T-helper 1 cell (primary cell): ENCODE measurements around the gene PRKAB2.
A peak's percentile ranks its signal among the peaks of the same experiment; 100 is the strongest.
"Not testable (repeated sequence)": the region's sequence is repeated elsewhere in the genome, so short reads cannot be mapped to it uniquely, and the experiment has no call there.

ENCODE experiments used
- DNase-seq, 5 donors: peaks; one replicate each; pipeline ENCODE4 v3.0.0-alpha.2; 2012 to 2020

PRKAB2 gene

DNA sequence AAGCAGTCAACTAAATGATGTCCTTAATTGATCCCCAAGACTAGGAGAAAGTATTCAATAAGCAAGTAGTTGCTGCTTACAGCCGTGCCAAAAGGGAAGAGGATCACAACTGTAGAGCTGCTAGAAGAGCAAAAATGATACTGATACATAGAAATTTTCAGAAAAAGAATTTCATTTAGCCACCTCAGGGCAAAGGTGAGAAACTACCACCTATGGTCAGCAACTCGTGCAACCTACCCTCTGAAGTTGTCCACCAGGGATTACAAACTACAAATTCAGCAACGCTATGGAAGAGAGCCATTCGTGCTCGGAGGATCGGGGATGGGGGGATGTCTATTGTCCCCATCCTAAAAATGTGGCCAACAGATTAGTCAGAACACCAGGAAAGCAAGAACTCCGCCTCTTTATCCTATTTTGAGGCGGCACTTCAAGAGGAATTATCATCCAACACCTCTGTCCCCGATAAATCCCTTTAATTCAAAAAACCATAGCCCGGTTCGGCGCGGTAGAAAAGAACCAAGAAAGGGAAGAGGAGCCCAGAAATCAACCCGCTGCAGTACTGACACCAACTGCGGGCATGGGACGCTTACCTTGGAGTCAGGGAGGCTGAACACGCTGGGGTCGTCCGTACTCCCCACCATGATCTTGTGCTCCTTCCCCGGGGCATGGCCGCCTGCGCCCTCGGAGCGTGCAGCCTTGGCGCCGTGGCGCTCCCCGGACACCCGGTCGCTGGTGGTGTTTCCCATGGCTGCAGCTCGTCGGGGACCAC is 687 bp downstream of the PRKAB2 start:
- peak in 1 of 5 donors; percentile 2 for DNase-seq

DNA sequence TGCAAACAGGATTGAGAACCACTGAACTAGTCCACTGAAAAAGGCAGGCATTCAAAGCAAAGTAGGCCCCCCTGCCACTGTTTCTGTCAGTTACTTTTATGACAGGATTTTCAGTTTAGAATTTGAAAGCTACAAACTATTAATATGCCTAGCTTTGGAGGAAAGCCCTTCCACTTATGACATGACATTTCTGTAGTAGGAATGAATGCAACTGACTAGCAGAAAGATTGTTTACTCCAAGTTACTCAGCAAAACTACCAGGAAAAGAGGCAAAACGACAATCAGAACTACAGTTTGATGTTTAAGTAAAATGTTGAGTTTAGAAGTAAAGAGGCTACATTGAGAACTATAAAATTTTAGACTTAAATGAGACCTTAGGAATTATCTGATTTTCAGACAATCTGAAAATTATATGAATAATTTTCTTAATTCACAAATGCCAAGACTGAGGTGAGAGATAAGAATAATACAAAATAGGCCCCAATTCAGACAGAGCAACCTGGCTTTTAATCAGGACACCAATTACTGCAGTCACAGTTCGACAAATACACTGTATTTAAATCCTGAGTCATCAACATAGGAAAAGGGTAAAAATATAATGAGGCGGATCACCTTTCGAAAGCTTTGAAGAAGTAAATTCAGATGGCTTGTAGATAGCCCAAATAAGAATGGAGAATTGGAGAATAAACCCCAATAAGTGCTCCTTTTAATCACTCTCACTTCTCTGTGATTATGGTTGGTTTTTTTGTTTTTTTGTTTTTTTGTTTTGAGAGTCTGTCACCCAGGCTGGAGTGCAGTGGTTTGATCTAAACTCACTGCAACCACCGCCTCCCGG is 2.2 kb downstream of the PRKAB2 start:
- DNase-seq, result no peak

DNA sequence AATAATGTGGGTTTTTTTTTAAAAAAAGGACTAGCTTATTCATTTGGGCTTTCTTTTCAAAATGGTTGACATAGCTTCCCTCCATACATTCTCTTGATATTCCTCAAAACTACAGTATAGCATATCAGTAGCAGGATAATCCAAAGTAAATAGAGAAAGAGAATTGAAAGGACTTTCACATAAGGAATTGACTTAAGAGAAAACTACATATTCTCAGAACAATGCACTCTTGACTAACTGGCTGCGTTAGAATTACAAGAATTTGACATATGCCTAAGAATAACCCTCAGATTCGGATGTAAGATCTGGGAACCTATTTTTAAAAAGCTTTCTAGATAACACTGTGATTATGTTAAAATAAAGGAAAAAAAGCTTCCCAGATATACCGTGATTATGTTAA is 3.1 kb downstream of the PRKAB2 start:
- DNase-seq, result no peak

- DNase-seq, result no peak
These were observed 3.6 kb downstream of the PRKAB2 start for GRCh38 chr1:147168626-147169058.

GRCh38 chr1:147167365-147167764 is 4.9 kb downstream of the PRKAB2 start:
- no peak for DNase-seq

DNA sequence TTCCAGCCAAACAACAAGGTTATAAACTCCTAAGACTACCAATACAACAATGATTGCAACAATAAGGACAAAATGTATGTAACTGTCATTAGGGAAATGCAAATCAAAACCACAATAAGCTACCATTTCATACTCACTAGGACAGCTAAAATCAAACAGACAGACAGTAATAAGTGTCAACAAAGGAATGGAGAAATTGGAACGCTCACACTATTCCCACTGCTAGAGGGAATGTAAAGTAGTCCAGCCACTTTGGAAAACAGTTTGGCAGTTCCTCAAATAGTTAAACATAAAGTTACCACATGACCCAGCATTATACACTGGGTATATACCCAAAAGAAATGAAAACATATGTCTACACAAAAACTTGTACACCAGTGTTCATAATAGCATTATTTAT is 9.3 kb downstream of the PRKAB2 start:
- no peak for DNase-seq

DNA sequence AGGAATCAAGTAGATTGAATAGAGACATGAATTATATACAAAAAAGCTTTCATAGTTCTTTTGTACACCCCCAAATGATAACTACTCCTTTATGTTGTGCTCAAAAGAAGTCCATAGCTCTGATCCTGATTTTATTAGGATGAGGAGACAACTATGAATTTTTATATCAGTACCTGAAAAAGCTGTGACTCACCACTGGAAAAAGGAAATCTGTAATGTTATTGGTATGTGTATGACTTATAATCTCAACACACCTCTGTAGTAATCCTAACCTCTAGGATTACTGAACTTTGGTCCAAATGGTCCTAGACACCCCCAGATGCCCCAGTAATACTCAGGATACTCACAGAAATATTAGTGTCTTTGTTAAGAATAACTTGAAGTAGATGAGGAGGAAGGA is 10.2 kb downstream of the PRKAB2 start:
- no peak for DNase-seq

DNA sequence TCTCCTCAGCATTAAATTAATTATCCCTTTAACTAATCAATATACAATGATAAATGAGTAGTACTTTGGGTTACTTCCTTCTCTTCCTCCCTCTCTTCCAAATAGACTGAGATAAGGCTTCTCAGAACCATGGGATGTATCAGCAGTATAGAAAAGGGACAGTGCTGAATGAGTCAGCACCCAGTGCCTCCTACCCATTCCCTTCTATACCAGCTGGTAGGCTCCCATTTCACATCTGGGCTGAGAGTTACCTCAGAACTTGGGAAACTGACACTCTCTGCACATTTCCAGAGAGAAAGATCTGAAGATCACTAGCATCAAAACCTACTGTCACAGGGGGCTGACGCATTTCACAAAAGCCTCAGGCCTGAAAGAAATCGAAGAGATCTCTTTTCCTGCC is 15.2 kb downstream of the PRKAB2 start:
- DNase-seq, result not testable (repeated sequence)

GRCh38 chr1:147156642-147157041 is 15.6 kb downstream of the PRKAB2 start:
- DNase-seq, result no peak

GRCh38 chr1:147152772-147153171 is 19.5 kb downstream of the PRKAB2 start:
- DNase-seq, result no peak

DNA sequence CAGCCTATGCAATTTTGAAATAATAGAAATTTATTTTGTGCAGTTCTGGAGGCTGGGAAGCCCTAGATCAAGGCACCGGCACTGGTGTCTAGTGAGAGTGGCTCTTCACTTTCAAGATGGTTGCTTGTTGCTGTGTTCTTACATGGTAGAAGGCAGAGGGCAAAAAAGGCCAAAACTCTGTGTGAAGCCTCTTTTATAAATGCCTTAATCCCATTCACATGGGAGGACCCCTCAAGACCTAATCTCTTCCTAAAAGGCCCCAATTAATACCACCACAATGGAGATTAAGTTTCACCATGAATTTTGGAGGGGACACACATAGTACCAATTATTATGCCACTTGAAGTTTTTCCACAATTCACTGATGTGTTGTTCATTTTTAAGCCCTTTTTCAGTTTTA is 21.0 kb downstream of the PRKAB2 start:
- no peak for DNase-seq

DNA sequence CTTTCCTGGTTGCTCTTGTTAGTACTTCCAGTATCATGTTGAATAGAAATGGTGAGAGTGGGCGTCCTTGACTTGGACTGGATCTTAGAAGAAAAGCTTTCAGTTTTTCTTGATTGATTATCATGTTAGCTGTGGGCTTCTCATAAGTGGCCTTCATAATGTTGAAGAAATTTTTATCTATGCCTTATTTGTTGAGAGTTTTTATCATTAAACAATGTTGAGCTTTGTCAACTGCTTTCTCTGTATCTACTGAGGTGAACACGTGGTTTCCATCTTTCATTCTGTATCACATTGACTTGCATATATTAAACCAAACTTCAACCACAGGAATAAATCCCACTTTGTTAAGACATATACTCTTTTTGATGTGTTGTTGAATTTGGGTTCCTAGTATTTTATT is 29.4 kb downstream of the PRKAB2 start:
- DNase-seq, result no peak

- not testable (repeated sequence) for DNase-seq
These were observed 41.5 kb downstream of the PRKAB2 start for GRCh38 chr1:147130721-147131120.

- DNase-seq, result no peak
These were observed 43.0 kb downstream of the PRKAB2 start for GRCh38 chr1:147129116-147129873.

- DNase-seq, result no peak
These were observed 48.0 kb downstream of the PRKAB2 start for GRCh38 chr1:147124266-147124665.

DNA sequence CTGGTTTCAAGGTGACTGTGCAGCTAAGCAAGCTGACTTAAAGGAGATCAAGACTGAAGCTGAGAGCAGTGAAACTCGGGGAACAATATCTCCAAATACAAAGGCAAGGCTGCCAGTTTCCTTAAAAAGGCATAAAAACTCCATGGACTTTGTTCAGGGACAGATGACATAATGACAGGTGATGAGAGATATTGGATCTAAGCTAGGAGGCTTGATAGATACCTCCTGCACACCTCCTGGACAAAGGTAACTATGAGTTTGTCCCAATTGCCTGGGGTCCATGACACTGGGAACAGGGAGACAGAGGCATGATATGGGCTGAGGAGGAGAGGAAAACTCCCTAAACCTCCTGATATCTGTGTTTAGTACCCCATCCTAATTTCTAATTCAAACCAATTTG is 55.2 kb downstream of the PRKAB2 start:
- no peak for DNase-seq

DNA sequence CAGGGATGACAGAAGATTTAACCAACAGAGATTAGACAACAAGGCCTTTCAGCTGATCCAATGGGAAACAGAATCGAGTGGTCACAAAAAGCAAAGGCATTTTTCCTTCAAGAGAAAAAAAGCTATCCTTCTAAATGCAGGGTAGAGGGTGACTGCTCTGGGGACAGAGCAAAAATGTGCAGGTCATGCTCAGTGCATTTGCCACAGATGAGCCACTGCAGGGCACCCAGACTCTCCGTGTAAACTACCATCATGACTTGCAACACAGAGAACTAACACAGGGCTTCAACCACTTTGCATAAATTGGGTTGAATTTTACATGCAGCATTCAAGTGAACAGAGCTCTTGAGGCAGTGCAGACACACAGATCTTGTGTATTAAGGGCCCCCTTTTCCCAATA is 56.8 kb downstream of the PRKAB2 start:
- no peak for DNase-seq

DNA sequence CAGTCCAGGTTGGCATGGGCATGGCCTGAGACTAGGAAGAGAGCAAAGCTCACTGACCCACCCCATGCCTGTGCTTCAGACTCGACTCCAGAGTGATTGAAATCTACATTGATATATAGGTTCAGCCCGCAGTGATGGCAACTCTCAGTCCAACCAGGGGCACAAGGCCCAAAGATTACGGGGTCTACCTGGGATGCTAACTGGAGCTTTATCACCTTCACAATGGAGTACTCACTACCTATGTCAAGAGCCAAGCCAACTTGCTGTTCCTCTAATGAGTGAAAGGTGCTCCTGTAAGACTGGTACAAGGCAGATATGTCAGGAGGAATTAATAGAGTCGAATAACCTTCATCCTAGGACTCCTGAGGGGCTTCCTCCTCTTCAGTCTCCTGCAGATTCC is 57.2 kb downstream of the PRKAB2 start:
- not testable (repeated sequence) for DNase-seq

- DNase-seq, result not testable (repeated sequence)
These were observed 57.9 kb downstream of the PRKAB2 start for GRCh38 chr1:147114353-147114752.

DNA sequence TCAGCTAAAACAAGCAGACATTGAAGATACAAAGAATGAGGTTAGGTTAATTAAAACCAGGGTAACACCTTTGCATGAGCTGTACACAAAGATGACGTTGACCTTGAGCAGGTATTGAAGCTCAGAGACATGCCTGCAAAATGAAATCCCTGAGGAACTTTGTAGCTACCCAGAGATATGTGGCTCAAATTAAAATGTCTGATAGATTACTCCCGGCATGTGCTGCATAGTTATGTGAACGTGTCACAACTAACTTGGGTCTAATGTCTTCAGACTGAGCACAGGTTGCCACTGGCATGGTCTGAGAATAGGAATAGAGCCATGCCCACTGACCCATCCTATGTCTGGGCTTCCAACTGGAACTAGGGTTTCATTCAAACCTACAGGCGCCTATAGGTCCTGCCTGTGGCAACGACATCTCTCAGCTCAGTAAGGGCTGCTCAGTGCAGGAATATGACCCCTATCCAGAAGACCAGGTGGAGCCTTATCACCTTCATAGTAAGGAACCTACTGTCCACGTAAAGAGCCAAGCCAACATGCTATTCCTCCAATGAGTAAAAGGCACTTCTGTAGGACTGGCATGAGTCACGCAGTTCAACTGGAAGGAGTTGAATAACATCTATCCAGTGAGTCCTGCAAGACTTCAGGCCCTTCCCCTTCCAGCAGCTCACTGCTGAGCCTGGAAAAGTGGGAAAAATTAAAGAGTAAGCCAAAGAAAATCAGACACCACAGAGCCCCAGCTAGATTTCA is 60.7 kb downstream of the PRKAB2 start:
- DNase-seq, result no peak

GRCh38 chr1:147110872-147111271 is 61.4 kb downstream of the PRKAB2 start:
- DNase-seq, result no peak

- DNase-seq, result no peak
These were observed 61.8 kb downstream of the PRKAB2 start for GRCh38 chr1:147110434-147110833.

DNA sequence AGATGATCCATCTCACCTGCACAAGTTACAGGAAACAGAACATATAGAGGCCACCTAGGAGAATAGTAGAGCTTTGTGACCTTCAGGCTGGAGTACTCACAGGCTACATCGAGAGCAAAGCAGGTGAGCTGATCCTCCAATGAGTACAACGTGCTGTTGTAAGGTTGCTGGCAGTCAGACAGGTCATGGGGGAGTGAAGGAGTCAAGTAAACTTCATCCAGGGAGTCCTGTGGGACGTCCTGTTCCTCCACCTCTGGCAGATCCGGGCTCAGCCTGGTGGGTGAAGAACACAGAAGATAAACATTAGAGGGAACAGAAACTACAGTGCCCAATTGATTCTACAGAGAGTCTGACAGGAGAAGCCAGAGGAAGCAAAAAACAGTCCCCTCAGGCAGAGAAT is 62.5 kb downstream of the PRKAB2 start:
- no peak for DNase-seq
